GM23248 (cell line): ENCODE measurements around the gene RAB1A.
"Not testable (repeated sequence)": the region's sequence is repeated elsewhere in the genome, so short reads cannot be mapped to it uniquely, and the experiment has no call there.

Source experiments
- EZH2 ChIP-seq: fragments of 200-600 bp; sonication (generic); IDR thresholded peaks from 2 replicates; pipeline ENCODE4 v1.6.1; 2018; ENCODE audit warnings: antibody characterized with exemption, mild to moderate bottlenecking; ENCODE audit not compliant: insufficient read depth, poor library complexity, severe bottlenecking
- EZH2phosphoT487 ChIP-seq: fragments of 200-600 bp; sonication (generic); IDR thresholded peaks from 2 replicates; pipeline ENCODE4 v1.6.1; 2018; ENCODE audit warnings: antibody characterized with exemption, moderate library complexity, mild to moderate bottlenecking, low read depth; ENCODE audit not compliant: insufficient read depth

DNA sequence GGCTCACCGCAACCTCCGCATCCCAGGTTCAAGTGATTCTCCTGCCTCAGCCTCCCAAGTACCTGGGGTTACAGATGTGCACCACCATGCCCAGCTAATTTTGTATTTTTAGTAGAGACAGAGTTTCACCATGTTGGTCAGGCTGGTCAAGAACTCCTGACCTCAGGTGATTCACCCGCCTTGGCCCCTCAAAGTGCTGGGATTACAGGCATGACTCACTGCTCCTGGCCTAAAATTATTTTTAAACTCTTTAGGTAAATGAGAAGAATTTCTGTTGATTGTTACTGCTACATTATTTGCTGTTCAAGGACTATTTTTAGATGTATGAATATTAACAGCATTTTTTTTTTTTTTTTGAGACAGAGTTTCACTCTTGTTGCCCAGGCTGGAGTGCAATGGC, 44.1 kb upstream of the RAB1A start:
- not testable (repeated sequence) for TF ChIP-seq EZH2, EZH2phosphoT487
